HG03196 (cell line): ENCODE results near the gene FBRSL1.

Source experiments
- ATAC-seq: cut with Tn5 transposase; IDR thresholded peaks from one replicate; pipeline ENCODE4 v1.9.1; 2021; ENCODE audit not compliant: unreplicated experiment

FBRSL1 gene

GRCh38 chr12:132495629-132496357 is 5.8 kb downstream of the FBRSL1 start:
- ATAC-seq: no peak

DNA sequence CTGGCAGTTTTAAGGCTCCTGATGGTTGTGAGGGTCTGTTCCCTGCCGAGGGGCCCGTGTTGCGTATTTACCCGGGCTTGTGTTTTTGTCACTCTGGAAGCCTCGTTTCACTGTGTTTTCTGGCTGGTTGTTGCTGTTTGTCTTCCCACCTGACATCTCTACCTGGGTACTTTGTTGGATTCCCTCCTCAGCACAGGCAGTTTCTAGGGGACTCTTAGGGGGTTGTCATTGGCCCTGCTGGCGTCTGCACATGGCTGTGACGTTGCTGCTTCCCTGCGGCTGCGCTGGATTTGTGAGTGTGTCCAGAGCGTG is 6.4 kb downstream of the FBRSL1 start:
- no peak for ATAC-seq

- no peak for ATAC-seq
Observed at GRCh38 chr12:132496710-132497109, 6.8 kb downstream of the FBRSL1 start.

DNA sequence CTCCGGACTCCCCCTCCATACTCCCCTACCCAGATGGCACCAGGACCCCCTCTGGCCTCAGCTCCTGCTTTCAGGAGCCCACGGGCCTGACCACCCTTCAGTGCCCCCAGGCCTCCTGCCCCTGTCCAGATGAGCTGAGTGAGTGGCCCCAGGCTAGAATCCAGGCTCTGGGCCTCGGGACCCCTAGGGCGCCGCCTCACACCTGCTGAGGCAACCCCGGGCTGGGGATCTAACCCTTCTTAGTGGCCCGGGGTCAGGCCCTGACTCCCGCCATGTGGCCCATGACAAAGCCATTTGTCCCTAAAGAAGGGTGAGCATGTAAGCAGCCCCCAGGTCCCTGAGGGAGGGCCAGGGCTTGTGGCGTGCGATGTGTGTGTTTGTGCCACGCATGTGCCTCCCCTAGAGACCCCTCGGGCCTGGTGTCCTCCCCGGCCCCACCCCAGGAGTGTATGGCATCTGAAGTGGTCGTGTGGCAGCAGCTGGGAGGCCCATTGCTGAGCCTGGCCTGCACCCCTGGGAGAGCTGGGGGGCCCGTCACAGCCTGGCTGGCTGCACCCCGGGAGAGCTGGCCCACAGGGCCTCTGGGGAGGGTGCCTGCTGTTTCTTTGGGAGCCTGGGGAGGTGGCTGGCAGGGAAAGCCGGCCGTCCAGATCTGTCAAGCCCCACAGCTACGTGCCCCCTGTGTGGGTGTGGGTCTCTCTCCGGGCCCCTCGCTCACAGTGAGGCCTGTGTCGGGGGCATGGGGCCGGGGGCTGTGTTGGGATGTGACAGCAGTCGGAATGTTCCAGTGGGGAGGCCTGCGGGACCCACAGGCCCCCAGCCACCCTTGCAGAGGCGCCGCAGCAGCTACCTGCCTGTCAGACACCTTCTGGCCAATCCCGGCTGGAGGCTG is 7.8 kb downstream of the FBRSL1 start:
- no peak for ATAC-seq

DNA sequence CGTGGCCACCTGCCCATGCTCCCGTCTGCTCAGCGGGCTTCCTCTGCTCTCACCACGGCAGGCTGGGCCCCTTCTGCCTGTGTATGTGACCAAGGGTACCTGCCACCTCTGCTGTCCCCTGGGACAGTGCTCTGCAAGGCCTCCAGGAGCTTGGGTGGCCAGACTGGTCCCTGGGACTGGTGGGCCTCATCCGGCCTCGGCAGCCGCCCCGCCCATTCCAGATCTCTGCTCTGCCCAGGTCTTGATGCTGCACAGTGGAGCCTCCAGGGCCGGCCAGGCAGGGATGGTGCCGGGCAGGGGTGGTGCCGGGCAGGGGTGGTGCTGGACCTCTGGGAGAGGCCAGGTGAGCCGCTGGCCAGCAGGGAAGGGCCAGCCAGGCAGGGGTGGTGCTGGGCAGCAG is 9.0 kb downstream of the FBRSL1 start:
- no peak for ATAC-seq

DNA sequence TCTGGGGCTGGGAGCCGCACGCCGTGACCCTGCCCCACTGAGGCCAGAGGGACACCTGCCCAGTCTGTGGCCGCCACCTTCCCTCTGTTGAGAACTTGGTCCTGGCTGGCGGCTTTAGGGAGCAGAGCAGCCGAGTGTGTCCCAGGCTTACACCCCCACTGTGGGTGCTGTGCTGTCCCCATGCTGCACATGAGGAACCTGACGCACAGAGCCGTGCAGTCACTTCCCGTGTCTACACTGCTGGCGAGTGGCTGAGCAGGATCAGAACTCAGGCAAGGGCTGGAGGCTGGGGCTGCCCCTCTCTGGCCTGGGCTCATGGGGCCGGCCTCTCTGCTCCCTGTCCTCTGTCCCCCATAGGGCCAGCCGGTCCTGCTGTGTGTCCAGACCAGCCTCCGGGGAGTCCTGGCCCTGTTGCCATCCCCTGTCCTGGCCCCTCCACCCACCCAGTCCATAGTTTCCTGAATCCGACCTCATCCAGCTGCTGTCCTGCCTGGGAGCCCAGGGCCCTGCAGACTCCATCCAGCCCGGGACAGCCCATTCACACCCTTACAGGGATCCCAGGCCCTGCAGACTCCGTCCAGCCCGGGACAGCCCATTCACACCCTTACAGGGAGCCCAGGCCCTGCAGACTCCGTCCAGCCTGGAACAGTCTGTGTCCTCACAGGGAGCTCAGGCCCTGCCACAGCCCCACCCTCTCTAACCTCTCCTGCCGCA is 10.3 kb downstream of the FBRSL1 start:
- ATAC-seq: no peak

DNA sequence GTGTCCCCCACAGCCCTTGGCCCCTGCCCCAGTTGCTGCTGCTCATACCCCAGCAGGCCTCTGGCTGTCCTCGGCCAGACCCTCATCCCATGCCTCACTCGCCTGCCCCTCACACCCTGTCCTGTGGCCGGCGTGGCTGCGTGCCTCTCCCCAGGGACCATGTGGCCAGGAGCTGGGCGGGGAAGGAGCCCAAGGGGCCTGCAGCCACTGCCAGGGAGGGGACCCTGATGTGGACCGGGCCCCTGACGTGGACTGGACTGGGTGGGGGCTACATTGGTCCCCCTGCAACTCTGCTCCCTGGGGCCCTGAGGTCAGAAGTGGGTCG is 10.9 kb downstream of the FBRSL1 start:
- ATAC-seq: no peak

DNA sequence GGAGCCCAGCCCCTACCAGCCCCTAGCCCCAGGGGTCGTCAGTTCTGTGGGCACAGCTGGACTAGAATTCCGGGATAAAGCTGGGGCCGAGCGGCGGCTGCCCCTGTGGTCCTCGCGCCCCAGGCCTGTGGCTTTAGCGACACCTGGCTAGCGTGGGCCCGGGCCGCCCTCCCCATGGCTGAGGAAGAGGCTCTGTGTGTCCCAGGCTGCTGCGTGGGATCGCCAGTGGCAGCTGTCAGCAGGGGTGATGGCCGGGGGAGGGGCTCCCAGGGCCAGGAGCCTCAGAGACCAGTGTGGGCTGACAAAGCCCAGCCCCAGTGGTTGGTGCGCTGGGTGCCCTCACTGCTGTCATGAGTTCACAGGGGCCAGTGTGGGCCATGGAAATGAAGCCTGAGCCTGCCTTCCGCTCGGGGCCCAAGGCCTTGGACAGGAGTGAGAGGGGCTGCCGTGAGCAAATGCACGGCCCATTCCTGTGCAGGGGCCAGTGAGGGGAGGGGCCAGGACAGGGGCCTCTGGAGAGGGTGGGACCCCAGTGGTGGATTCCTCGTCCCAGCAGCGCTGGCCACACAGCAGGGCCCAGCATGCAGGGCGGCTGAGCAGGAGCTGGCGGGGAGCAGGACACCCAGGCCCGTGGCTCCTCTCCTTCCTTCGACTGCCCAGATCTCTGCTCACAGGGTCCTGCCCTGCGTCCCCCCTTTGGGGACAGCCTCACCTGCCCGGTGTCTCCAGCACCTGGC is 11.4 kb downstream of the FBRSL1 start:
- no peak for ATAC-seq

DNA sequence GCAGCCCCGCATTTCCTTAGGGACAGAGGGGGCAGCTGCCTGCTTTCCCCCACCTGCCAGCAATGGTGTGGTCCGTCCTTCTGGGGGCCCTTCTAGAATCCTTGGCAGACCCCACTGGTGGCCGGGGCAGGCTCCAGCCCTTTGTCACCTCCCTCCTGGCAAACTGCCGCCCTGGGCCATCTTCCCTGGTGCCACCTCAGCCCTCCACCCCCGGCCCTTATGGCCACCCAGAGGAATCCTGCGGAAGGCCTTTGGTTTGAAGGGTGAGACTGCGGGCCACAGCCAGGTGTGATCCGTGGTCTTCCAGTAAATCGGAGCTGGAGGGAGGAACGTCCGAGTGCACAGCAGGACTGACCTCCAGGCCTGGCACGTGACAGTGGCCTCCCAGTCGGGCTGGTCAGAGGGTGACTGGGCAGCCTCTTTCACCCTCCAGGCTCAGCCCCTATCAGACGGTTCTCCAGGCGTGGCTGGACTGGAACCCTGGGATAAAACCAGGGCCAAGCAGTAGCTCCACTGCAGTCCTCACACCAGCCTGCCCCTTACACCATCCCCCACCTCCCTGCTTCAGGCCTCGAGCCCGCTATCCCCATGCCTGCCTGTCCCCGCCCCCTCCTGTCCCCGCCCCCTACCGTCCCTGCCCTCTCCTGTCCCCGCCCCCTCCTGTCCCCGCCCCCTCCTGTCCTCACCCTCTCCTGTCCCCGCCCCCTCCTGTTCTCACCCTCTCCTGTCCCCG is 12.4 kb downstream of the FBRSL1 start:
- ATAC-seq: no peak

- no peak for ATAC-seq
Observed at GRCh38 chr12:132502882-132503193, 12.9 kb downstream of the FBRSL1 start.

DNA sequence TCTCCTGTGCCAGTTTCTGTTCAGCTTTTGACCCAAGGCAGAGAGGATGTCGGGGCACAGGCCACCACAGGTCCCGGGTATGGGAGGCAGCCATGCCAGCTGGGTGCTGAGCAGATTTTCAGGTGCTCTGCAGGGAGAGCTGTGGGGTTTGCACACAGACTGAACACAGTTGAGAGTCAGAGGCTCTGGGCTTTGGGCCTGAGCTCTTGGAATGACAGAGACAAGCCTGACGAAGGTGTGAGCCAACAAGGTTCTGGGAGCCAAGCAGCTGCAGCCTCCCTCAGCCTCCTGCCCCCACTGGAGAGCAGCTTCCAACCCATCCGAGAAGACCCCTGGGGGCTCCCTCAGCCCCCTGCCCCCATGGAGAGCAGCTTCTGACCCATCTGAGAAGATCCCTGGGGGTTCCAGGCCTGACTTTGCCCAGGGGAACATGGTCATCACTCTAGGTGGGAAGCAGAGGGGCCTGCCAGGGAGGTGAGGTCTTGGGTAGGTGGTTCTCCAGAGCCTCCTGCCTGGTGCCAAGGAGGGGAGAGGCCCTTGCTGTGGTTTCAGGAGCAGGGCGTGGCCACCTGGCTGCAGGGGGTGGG is 13.8 kb downstream of the FBRSL1 start:
- ATAC-seq: no peak

GRCh38 chr12:132505105-132505851 is 15.3 kb downstream of the FBRSL1 start:
- no peak for ATAC-seq

DNA sequence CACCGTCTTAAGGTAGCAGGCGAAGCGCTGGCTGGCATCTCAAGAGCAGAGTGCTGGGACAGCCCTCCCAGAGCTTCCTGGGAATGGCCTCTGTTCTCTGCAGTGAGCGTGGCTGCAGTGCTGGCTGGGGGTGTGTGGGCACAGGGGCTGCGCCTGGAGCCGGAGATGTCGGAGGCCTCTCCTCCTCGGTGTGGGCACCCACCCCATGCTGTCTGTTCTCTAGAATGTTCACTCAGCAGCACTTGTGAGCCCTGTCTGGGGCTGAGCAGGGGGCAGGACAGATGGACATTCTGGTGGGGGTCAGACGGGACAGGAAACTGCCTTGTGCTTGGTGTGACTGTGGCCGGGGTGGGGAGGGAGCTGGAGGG is 15.9 kb downstream of the FBRSL1 start:
- no peak for ATAC-seq

DNA sequence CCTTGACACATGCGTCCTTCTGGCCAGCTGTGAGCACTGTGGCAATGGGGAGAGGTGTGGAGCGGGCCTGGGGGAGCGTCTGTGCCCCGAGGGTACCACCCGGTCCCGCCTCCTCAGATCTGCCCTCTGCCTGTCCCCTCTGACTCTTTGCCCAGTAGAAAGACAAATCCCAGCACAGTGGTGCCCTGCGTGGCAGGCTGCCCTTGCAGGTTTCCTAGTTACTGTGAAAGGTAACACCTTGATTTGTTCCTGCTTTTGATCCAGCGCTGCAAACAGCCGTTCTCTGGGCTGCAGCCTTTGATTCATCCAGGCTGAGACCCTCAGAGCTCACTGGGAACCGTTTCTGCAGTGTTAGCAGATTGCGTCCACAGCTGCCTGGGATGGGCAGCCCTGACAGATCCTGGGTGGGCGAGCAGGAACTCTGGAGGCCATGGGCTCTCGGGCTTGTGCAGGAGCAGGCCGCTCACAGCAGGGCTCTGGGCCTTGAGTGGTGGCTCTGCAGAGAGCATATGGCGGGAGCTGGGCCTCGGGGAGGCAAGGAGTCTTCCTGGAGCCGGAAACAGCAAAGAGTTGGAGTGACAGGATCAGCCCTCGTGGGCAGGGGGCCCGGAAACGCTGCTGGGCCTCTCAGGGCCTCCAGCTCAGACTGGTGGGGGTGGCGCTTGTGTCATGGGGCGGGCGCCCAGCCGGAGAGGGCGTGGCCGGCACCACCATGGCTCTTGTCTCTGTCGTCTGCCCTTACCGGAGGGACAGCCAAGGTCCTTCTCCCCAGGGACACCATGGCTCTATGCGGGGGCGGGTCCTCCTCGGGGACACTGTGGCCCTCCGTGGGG is 16.6 kb downstream of the FBRSL1 start:
- no peak for ATAC-seq

GRCh38 chr12:132507161-132507538 is 17.2 kb downstream of the FBRSL1 start:
- ATAC-seq: no peak

GRCh38 chr12:132507656-132508490 is 17.9 kb downstream of the FBRSL1 start:
- ATAC-seq: no peak

DNA sequence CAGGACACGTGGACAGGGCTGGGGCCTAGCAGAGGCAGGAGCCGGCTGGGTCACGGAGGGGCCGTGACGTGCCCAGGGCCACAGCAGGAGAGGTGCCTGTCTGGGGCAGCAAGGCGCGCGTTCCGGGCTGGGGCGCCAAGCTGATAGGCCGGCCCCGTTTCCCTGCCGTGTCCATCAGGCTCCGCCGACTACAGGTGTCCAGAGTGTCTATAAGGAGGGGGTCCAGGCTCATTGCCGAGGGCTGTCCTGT is 18.5 kb downstream of the FBRSL1 start:
- ATAC-seq: no peak
